HL-60 (cell line): Measurements from ENCODE around the gene FOXM1.

Experiments used
- CTCF ChIP-seq: IDR thresholded peaks from one replicate; pipeline ENCODE4 v1.5.1; 2011; ENCODE audit warnings: low read length, control low read depth, inconsistent platforms; ENCODE audit not compliant: insufficient read depth
- POLR2AphosphoS5 ChIP-seq: IDR thresholded peaks from 2 replicates; pipeline ENCODE4 v1.6.1; 2012; ENCODE audit warnings: low read depth
- SPI1 ChIP-seq: IDR thresholded peaks from 2 replicates; pipeline ENCODE4 v1.6.1; 2012; ENCODE audit warnings: low read depth, mild to moderate bottlenecking, borderline replicate concordance

GRCh38 chr12:2892246-2892645, 15.3 kb upstream of the FOXM1 start:
- TF ChIP-seq CTCF (no peak), POLR2AphosphoS5 (no peak), SPI1 (no peak)
